Measurements from ENCODE around the gene POU3F2. TPM values are rescaled to one million over a fixed set of nuclear protein-coding genes. Genes with fewer than 3 reads are reported as not detected.

POU3F2 gene
- total and polyA plus RNA-seq, 5 donors from 2014 or later = not detected

GRCh38 chr6:98887650-98888049 is 53.3 kb downstream of the POU3F2 start:
- ATAC-seq (ENCODE audit: low read depth in 2 of 2) (no peak), DNase-seq (no peak)
- no peaks in the 10 kb centered on the region for H3K9me3 Mint-ChIP-seq
- Histone ChIP-seq H3K27ac (ENCODE audit: insufficient read depth, low read length, poor library complexity, severe bottlenecking) (no peak overlapping the region), H3K4me3 (ENCODE audit: low read depth, low read length) (no peak overlapping the region), H3K4me1 (ENCODE audit: control insufficient read depth, insufficient read depth, low read length, poor library complexity, severe bottlenecking) (no peaks in the 10 kb centered on the region), H3K9me3 (ENCODE audit: control insufficient read depth in 2 of 2, low read length in 2 of 2) (no peaks in the 10 kb centered on the region), H3K27me3 (ENCODE audit: control insufficient read depth, insufficient read depth, low read length) (no peaks in the 10 kb centered on the region), H3K36me3 (ENCODE audit: control insufficient read depth, insufficient read depth, low read length) (peaks cover 20% of the 10 kb centered on the region)
- H3K4me3 Mint-ChIP-seq = no peak overlapping the region
- H3K36me3 Mint-ChIP-seq = peaks cover 48% of the 10 kb centered on the region
- H3K27ac Mint-ChIP-seq = no peak overlapping the region
- no peaks in the 10 kb centered on the region for H3K27me3 Mint-ChIP-seq
- peaks cover 0 to 5% (median 1%) of the 10 kb centered on the region in 4 donors for H3K4me1 Mint-ChIP-seq

Other genes starting within 250 kb of the POU3F2 start
- gene FBXL4, start 113.4 kb downstream of the POU3F2 start, total RNA-seq = 12.3 TPM
- gene FBXL4, start 113.4 kb downstream of the POU3F2 start, polyA plus RNA-seq = 10 to 100 TPM in 2 of 4 donors, 1 to 10 TPM in 2; 8.9 to 16.8 (median 9.9) TPM

Data from CD4-positive, CD25-positive, alpha-beta regulatory T cell (primary cell).